Osteocyte (in vitro differentiated cells): ENCODE results near the gene GRAMD1B. TPM values are rescaled to one million over a fixed set of nuclear protein-coding genes. Genes with fewer than 3 reads are reported as not detected.

ENCODE experiments used
- DNase-seq: peaks from one replicate; pipeline ENCODE4 v3.0.0; 2021; ENCODE audit warnings: mixed read lengths; ENCODE audit not compliant: unreplicated experiment; ENCODE audit errors: extremely low spot score
- H3K27ac Mint-ChIP-seq: one replicate; pipeline ENCODE4 v1.8.0; 2021; ENCODE audit warnings: mild to moderate bottlenecking, mixed read lengths; ENCODE audit not compliant: unreplicated experiment
- H3K27me3 Mint-ChIP-seq: one replicate; pipeline ENCODE4 v1.8.0; 2021; ENCODE audit warnings: mixed read lengths; ENCODE audit not compliant: unreplicated experiment
- H3K36me3 Mint-ChIP-seq: one replicate; pipeline ENCODE4 v1.8.0; 2021; ENCODE audit warnings: mixed read lengths; ENCODE audit not compliant: unreplicated experiment
- H3K4me1 Mint-ChIP-seq: one replicate; pipeline ENCODE4 v1.8.0; 2021; ENCODE audit warnings: mixed read lengths; ENCODE audit not compliant: unreplicated experiment
- H3K4me3 Mint-ChIP-seq: one replicate; pipeline ENCODE4 v1.8.0; 2021; ENCODE audit warnings: mild to moderate bottlenecking, moderate library complexity, mixed read lengths; ENCODE audit not compliant: unreplicated experiment
- H3K9me3 Mint-ChIP-seq: one replicate; pipeline ENCODE4 v1.8.0; 2021; ENCODE audit warnings: mixed read lengths; ENCODE audit not compliant: unreplicated experiment
- CTCF ChIP-seq: fragments of 200-600 bp; sonication (generic); IDR thresholded peaks from 2 replicates; pipeline ENCODE4 v1.5.0; 2021; ENCODE audit warnings: antibody characterized with exemption, mild to moderate bottlenecking, moderate library complexity
- total RNA-seq: library from RNA; stranded (reverse); gene quantifications from 2 replicates; pipeline ENCODE4 v1.2.1, GENCODE V29; 2021

The GRAMD1B gene
- total RNA-seq, 1 donor from 2014 or later = 1.9 TPM

GRCh38 chr11:123578778-123579481, 148.9 kb downstream of the GRAMD1B start:
- H3K27me3 Mint-ChIP-seq = peaks cover 34% of the 10 kb centered on the region
- peaks cover 6% of the 10 kb centered on the region for H3K4me1 Mint-ChIP-seq
- DNase-seq = no peak
- no peaks in the 10 kb centered on the region for H3K9me3 Mint-ChIP-seq
- H3K36me3 Mint-ChIP-seq = no peaks in the 10 kb centered on the region
- H3K27ac Mint-ChIP-seq = no peak overlapping the region
- TF ChIP-seq CTCF = no peak
- H3K4me3 Mint-ChIP-seq = no peak overlapping the region

- Mint-ChIP-seq H3K36me3 (no peaks in the 10 kb centered on the region), H3K27ac (no peak overlapping the region), H3K4me1 (peaks cover 6% of the 10 kb centered on the region), H3K27me3 (peaks cover 28% of the 10 kb centered on the region), H3K9me3 (no peaks in the 10 kb centered on the region), H3K4me3 (no peak overlapping the region)
- TF ChIP-seq CTCF = no peak
- no peak for DNase-seq
Measured at GRCh38 chr11:123579482-123579812, 149.4 kb downstream of the GRAMD1B start.

- peaks cover 6% of the 10 kb centered on the region for H3K4me1 Mint-ChIP-seq
Measured at GRCh38 chr11:123580137-123580536, 150.1 kb downstream of the GRAMD1B start.

GRCh38 chr11:123580557-123581275, 150.6 kb downstream of the GRAMD1B start:
- peaks cover 6% of the 10 kb centered on the region for H3K4me1 Mint-ChIP-seq
- DNase-seq = no peak
- no peaks in the 10 kb centered on the region for H3K36me3 Mint-ChIP-seq
- H3K9me3 Mint-ChIP-seq = no peaks in the 10 kb centered on the region
- no peak overlapping the region for H3K4me3 Mint-ChIP-seq
- H3K27ac Mint-ChIP-seq = no peak overlapping the region
- H3K27me3 Mint-ChIP-seq = peaks cover 22% of the 10 kb centered on the region
- peak; percentile 90 for TF ChIP-seq CTCF

More at GRCh38 chr11:123580137-123580536, 150.1 kb downstream of the GRAMD1B start:
- H3K9me3 Mint-ChIP-seq = no peaks in the 10 kb centered on the region
- H3K36me3 Mint-ChIP-seq = no peaks in the 10 kb centered on the region
- H3K4me3 Mint-ChIP-seq = no peak overlapping the region
- H3K27ac Mint-ChIP-seq = no peak overlapping the region
- no peak for DNase-seq
- peaks cover 22% of the 10 kb centered on the region for H3K27me3 Mint-ChIP-seq
- TF ChIP-seq CTCF = no peak

GRCh38 chr11:123581651-123582399, 151.8 kb downstream of the GRAMD1B start:
- H3K9me3 Mint-ChIP-seq = no peaks in the 10 kb centered on the region
- peaks cover 4% of the 10 kb centered on the region for H3K4me1 Mint-ChIP-seq
- H3K27me3 Mint-ChIP-seq = peaks cover 13% of the 10 kb centered on the region
- H3K36me3 Mint-ChIP-seq = no peaks in the 10 kb centered on the region
- no peak for DNase-seq
- H3K27ac Mint-ChIP-seq = no peak overlapping the region
- TF ChIP-seq CTCF = no peak
- no peak overlapping the region for H3K4me3 Mint-ChIP-seq
